ENCODE measurements around the gene DIAPH1. TPM values are rescaled to one million over a fixed set of nuclear protein-coding genes. Genes with fewer than 3 reads are reported as not detected.

DIAPH1 gene
- total and polyA plus RNA-seq, 4 donors = 51.5 to 74.7 (median 70.9) TPM

DNA sequence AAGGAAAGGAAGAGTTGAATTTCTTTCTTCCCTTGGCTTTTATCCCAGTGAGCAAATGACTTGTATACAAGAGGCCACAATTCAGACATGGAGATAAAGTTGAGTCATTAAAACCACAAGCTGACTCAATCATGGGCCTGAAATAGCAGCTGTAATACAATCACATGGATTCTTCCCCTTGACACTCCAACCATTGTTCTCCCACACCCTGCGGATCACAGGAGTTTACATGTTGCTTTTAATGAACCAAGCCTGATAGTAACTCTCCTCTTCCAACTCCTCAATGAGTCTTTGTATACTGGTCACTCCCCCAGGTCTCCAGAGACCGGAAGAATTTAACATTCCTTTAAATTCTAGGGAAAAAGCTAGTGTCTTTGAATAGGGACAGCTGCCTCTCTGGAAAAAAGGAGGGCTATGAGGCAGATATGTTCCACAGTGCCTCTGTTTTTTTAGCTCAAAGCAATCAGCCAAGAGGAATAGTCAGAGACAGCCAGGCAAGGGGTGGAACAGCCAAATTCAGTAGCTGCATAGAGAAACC, 97.5 kb downstream of the DIAPH1 start:
- Histone ChIP-seq H3K36me3 (ENCODE audit: control insufficient read depth in 4 of 4, insufficient read depth in 3 of 4, low read depth in 1 of 4, low read length in 3 of 4) (peaks cover 14 to 59% (median 57%) of the 10 kb centered on the region in 4 donors), H3K4me3 (ENCODE audit: low read depth in 1 of 3, low read length in 3 of 3) (no peak overlapping the region), H3K27me3 (ENCODE audit: control insufficient read depth in 4 of 4, insufficient read depth in 4 of 4, low read length in 3 of 4) (no peaks in the 10 kb centered on the region), H3K9me3 (ENCODE audit: control insufficient read depth in 4 of 4, low read length in 3 of 4) (no peaks in the 10 kb centered on the region), H3K9ac (ENCODE audit: low read depth in 1 of 2, low read length in 2 of 2) (no peak overlapping the region), H3K4me1 (ENCODE audit: control insufficient read depth in 4 of 4, insufficient read depth in 4 of 4, low read length in 3 of 4) (peaks cover 4 to 24% (median 19%) of the 10 kb centered on the region in 4 donors), H3K27ac (ENCODE audit: low read depth in 1 of 2, low read length in 2 of 2) (peak overlapping the region; percentile 32 to 35)
- DNase-seq (ENCODE audit: low spot score) = no peak
- 78% methylated on average over 2 of the region's 2 CpGs for WGBS
- TF ChIP-seq RXRA (IDR thresholded peaks at IDR 0.05) (peak in 1 of 2 donors; percentile 5), TAF1 (conservative IDR thresholded peaks at IDR 0.05) (no peak), NR2F2 (IDR thresholded peaks at IDR 0.05) (peak; percentile 19), YY1 (IDR thresholded peaks at IDR 0.05) (no peak), SP1 (IDR thresholded peaks at IDR 0.05) (peak; percentile 14)
- TF ChIP-seq, protein P1, sequence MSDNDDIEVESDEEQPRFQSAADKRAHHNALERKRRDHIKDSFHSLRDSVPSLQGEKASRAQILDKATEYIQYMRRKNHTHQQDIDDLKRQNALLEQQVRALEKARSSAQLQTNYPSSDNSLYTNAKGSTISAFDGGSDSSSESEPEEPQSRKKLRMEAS (IDR thresholded peaks at IDR 0.05) = peak; percentile 25

DNA sequence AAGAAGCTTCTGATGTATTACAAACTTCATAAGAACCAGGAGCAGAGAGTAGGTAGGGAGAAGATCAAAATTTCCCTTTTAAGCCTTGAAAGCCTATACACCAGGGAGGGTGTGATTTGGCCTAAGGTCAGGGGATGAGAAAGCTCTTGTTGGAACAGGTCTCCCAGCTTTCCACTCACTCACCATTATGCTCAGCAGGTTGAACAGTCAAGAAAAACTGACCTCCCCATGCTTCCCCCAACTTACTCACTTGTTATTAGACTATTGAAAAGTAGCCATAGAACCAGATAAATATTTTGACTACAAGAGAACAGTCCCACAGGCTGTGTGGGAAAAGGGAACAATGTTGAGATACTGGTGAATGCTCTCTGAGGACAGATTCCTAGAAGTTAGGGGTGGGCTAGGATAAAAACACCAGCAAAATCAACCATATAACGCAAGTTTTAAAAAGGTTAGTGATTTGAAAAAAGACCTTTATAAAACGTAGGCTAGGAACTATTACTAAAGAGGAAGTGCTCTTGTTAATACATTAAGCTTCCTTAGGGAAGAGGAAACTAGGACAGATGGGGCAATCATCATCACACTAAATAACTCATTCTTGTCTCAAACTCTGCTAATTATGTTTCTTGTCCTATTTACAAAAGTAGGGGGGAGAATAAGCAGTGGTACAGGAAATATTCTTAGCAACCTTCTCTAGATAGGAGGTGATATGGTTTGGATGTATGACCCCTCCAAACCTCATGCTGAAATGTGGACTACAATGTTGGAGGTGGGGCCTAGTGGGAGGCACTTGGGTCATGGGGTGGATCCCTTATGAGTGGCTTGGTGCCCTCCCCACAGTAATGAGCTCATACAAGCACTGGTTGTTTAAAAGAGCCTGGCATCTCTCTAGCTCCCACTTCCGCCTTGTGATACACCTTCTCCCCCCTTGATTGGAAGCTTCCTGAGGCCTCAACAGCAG, 98.9 kb downstream of the DIAPH1 start:
- Histone ChIP-seq H3K9me3 (ENCODE audit: control insufficient read depth in 4 of 4, low read length in 3 of 4) (no peaks in the 10 kb centered on the region), H3K9ac (ENCODE audit: low read depth in 1 of 2, low read length in 2 of 2) (no peak overlapping the region), H3K4me3 (ENCODE audit: low read depth in 1 of 3, low read length in 3 of 3) (no peak overlapping the region), H3K27me3 (ENCODE audit: control insufficient read depth in 4 of 4, insufficient read depth in 4 of 4, low read length in 3 of 4) (no peaks in the 10 kb centered on the region), H3K36me3 (ENCODE audit: control insufficient read depth in 4 of 4, insufficient read depth in 3 of 4, low read depth in 1 of 4, low read length in 3 of 4) (peaks cover 17 to 70% (median 59%) of the 10 kb centered on the region in 4 donors), H3K4me1 (ENCODE audit: control insufficient read depth in 4 of 4, insufficient read depth in 4 of 4, low read length in 3 of 4) (peaks cover 0 to 10% (median 5%) of the 10 kb centered on the region in 4 donors), H3K27ac (ENCODE audit: low read depth in 1 of 2, low read length in 2 of 2) (peak overlapping the region in 1 of 2 donors; percentile 16)
- WGBS = 86% methylated on average over 3 of the region's 3 CpGs
- no peak for TF ChIP-seq YY1 (IDR thresholded peaks at IDR 0.05)
- TF ChIP-seq, protein P2, sequence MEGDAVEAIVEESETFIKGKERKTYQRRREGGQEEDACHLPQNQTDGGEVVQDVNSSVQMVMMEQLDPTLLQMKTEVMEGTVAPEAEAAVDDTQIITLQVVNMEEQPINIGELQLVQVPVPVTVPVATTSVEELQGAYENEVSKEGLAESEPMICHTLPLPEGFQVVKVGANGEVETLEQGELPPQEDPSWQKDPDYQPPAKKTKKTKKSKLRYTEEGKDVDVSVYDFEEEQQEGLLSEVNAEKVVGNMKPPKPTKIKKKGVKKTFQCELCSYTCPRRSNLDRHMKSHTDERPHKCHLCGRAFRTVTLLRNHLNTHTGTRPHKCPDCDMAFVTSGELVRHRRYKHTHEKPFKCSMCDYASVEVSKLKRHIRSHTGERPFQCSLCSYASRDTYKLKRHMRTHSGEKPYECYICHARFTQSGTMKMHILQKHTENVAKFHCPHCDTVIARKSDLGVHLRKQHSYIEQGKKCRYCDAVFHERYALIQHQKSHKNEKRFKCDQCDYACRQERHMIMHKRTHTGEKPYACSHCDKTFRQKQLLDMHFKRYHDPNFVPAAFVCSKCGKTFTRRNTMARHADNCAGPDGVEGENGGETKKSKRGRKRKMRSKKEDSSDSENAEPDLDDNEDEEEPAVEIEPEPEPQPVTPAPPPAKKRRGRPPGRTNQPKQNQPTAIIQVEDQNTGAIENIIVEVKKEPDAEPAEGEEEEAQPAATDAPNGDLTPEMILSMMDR (IDR thresholded peaks at IDR 0.05; ENCODE audit: low read depth, low read length, missing input control) = no peak
- no peak for TF ChIP-seq HNF4G (IDR thresholded peaks at IDR 0.05)
- TF ChIP-seq, protein P3, sequence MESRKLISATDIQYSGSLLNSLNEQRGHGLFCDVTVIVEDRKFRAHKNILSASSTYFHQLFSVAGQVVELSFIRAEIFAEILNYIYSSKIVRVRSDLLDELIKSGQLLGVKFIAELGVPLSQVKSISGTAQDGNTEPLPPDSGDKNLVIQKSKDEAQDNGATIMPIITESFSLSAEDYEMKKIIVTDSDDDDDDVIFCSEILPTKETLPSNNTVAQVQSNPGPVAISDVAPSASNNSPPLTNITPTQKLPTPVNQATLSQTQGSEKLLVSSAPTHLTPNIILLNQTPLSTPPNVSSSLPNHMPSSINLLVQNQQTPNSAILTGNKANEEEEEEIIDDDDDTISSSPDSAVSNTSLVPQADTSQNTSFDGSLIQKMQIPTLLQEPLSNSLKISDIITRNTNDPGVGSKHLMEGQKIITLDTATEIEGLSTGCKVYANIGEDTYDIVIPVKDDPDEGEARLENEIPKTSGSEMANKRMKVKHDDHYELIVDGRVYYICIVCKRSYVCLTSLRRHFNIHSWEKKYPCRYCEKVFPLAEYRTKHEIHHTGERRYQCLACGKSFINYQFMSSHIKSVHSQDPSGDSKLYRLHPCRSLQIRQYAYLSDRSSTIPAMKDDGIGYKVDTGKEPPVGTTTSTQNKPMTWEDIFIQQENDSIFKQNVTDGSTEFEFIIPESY (IDR thresholded peaks at IDR 0.05) = no peak
- TF ChIP-seq RXRA (IDR thresholded peaks at IDR 0.05) = no peak
- TF ChIP-seq, protein P1 (IDR thresholded peaks at IDR 0.05) = no peak
- TF ChIP-seq FOXA2 (IDR thresholded peaks at IDR 0.05) = no peak
- DNase-seq (ENCODE audit: low spot score) = no peak

DNA sequence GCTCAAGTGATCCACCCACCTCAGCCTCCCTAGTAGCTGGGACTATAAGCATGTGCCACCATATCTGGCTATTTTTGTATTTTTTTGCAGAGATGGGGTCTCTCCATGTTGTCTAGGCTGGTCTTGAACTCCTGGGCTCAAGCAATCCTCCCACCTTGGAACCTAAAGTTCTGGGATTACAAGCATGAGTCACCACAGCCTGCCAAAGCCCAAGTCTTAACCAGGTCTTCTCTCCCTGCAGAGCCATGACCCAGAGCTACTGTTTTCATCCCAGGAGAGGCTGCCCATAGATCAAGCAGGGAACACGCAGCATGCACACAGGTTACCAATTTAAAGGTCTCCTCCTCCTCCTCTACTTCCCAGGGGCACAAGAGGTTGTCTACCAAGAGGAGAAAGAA, 100.2 kb downstream of the DIAPH1 start:
- Histone ChIP-seq H3K36me3 (ENCODE audit: control insufficient read depth in 4 of 4, insufficient read depth in 3 of 4, low read depth in 1 of 4, low read length in 3 of 4) (peaks cover 17 to 63% (median 55%) of the 10 kb centered on the region in 4 donors), H3K4me1 (ENCODE audit: control insufficient read depth in 4 of 4, insufficient read depth in 4 of 4, low read length in 3 of 4) (peaks cover 0 to 7% (median 2%) of the 10 kb centered on the region in 4 donors), H3K27me3 (ENCODE audit: control insufficient read depth in 4 of 4, insufficient read depth in 4 of 4, low read length in 3 of 4) (no peaks in the 10 kb centered on the region), H3K9me3 (ENCODE audit: control insufficient read depth in 4 of 4, low read length in 3 of 4) (no peaks in the 10 kb centered on the region), H3K4me3 (ENCODE audit: low read depth in 1 of 3, low read length in 3 of 3) (no peak overlapping the region), H3K27ac (ENCODE audit: low read depth in 1 of 2, low read length in 2 of 2) (no peak overlapping the region), H3K9ac (ENCODE audit: low read depth in 1 of 2, low read length in 2 of 2) (no peak overlapping the region)
- TF ChIP-seq, protein P1 (IDR thresholded peaks at IDR 0.05) = no peak
- TF ChIP-seq HNF4G (IDR thresholded peaks at IDR 0.05) (no peak), TAF1 (conservative IDR thresholded peaks at IDR 0.05) (no peak), EGR1 (IDR thresholded peaks at IDR 0.05; ENCODE audit: low read depth in 2 of 2) (no peak), SP1 (IDR thresholded peaks at IDR 0.05) (no peak), GABPA (IDR thresholded peaks at IDR 0.05 in 1 of 2, conservative IDR thresholded peaks at IDR 0.05 in 1 of 2) (no peak)
- TF ChIP-seq, protein P3 (IDR thresholded peaks at IDR 0.05) = no peak
- TF ChIP-seq, protein P4, sequence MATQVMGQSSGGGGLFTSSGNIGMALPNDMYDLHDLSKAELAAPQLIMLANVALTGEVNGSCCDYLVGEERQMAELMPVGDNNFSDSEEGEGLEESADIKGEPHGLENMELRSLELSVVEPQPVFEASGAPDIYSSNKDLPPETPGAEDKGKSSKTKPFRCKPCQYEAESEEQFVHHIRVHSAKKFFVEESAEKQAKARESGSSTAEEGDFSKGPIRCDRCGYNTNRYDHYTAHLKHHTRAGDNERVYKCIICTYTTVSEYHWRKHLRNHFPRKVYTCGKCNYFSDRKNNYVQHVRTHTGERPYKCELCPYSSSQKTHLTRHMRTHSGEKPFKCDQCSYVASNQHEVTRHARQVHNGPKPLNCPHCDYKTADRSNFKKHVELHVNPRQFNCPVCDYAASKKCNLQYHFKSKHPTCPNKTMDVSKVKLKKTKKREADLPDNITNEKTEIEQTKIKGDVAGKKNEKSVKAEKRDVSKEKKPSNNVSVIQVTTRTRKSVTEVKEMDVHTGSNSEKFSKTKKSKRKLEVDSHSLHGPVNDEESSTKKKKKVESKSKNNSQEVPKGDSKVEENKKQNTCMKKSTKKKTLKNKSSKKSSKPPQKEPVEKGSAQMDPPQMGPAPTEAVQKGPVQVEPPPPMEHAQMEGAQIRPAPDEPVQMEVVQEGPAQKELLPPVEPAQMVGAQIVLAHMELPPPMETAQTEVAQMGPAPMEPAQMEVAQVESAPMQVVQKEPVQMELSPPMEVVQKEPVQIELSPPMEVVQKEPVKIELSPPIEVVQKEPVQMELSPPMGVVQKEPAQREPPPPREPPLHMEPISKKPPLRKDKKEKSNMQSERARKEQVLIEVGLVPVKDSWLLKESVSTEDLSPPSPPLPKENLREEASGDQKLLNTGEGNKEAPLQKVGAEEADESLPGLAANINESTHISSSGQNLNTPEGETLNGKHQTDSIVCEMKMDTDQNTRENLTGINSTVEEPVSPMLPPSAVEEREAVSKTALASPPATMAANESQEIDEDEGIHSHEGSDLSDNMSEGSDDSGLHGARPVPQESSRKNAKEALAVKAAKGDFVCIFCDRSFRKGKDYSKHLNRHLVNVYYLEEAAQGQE (IDR thresholded peaks at IDR 0.05) = no peak
- DNase-seq (ENCODE audit: low spot score) = no peak
- WGBS = 100% methylated on average over 1 of the region's 1 CpG

All from liver (tissue), 9 donors.